MCF 10A (cell line): ENCODE data around the gene LDLRAD4. TPM values are rescaled to one million over a fixed set of nuclear protein-coding genes. Genes with fewer than 3 reads are reported as not detected.

Source experiments
- BruUV-seq: library from RNA; stranded (reverse); fragments of 400-500 nt; replicated peaks from 2 replicates; lab custom pipeline; 2021; lab: Mats Ljungman, UMichigan
- CTCF ChIA-PET: fragments of 300-600 bp; sonication (Branson Sonifier 250); formaldehyde crosslinking; extraction: SDS; loops from one replicate; lab custom pipeline; 2021; ENCODE audit warnings: antibody characterized with exemption, inconsistent platforms; lab: Yijun Ruan, JAX
- POLR2A ChIA-PET: fragments of 300-600, 350-650 bp; sonication (Branson Sonifier 250); formaldehyde crosslinking; extraction: SDS; loops from one replicate; lab custom pipeline; 2020; ENCODE audit warnings: antibody characterized with exemption, inconsistent platforms; lab: Yijun Ruan, JAX
- DNase-seq: peaks from one replicate; pipeline ENCODE4 v3.0.0-alpha.2; 2018; ENCODE audit not compliant: unreplicated experiment
- H3K27ac Mint-ChIP-seq: one replicate; pipeline ENCODE4 v1.8.0; 2022; ENCODE audit warnings: mild to moderate bottlenecking, low read depth, mixed read lengths; ENCODE audit not compliant: unreplicated experiment
- H3K27me3 Mint-ChIP-seq: one replicate; pipeline ENCODE4 v1.8.0; 2022; ENCODE audit warnings: mixed read lengths; ENCODE audit not compliant: insufficient read depth, unreplicated experiment
- H3K36me3 Mint-ChIP-seq: one replicate; pipeline ENCODE4 v1.8.0; 2022; ENCODE audit warnings: mild to moderate bottlenecking, moderate library complexity, mixed read lengths; ENCODE audit not compliant: insufficient read depth, unreplicated experiment
- H3K4me1 Mint-ChIP-seq: one replicate; pipeline ENCODE4 v1.8.0; 2022; ENCODE audit warnings: mixed read lengths; ENCODE audit not compliant: insufficient read depth, unreplicated experiment
- H3K4me3 Mint-ChIP-seq: one replicate; pipeline ENCODE4 v1.8.0; 2022; ENCODE audit warnings: mild to moderate bottlenecking, moderate library complexity, mixed read lengths; ENCODE audit not compliant: unreplicated experiment
- H3K9me3 Mint-ChIP-seq: one replicate; pipeline ENCODE4 v1.8.0; 2022; ENCODE audit warnings: mixed read lengths; ENCODE audit not compliant: unreplicated experiment
- intact Hi-C: fragments of 100-400 bp; cut with micrococcal nuclease; formaldehyde crosslinking; loops from 2 replicates; pipeline ENCODE4 v1.14.1; 2022
- total RNA-seq: library from RNA; stranded (reverse); gene quantifications from 2 replicates; pipeline ENCODE4 v1.2.3, GENCODE V29; 2022
- TF ChIP-seq, protein P1 (sequence below): fragments of 200-600 bp; IDR thresholded peaks from one replicate; pipeline ENCODE4 v1.8.0; 2022; ENCODE audit warnings: antibody characterized with exemption, mild to moderate bottlenecking; ENCODE audit not compliant: unreplicated experiment

Gene LDLRAD4
- total RNA-seq, 1 experiment from 2014 or later = not detected

GRCh38 chr18:13428319-13428718, 209.8 kb downstream of the LDLRAD4 start:
- TF ChIP-seq, protein P1, sequence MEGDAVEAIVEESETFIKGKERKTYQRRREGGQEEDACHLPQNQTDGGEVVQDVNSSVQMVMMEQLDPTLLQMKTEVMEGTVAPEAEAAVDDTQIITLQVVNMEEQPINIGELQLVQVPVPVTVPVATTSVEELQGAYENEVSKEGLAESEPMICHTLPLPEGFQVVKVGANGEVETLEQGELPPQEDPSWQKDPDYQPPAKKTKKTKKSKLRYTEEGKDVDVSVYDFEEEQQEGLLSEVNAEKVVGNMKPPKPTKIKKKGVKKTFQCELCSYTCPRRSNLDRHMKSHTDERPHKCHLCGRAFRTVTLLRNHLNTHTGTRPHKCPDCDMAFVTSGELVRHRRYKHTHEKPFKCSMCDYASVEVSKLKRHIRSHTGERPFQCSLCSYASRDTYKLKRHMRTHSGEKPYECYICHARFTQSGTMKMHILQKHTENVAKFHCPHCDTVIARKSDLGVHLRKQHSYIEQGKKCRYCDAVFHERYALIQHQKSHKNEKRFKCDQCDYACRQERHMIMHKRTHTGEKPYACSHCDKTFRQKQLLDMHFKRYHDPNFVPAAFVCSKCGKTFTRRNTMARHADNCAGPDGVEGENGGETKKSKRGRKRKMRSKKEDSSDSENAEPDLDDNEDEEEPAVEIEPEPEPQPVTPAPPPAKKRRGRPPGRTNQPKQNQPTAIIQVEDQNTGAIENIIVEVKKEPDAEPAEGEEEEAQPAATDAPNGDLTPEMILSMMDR = no peak
- CTCF ChIA-PET = no interaction called here
- Mint-ChIP-seq H3K36me3 (no peaks in the 10 kb centered on the region), H3K27me3 (no peaks in the 10 kb centered on the region), H3K9me3 (peaks cover 29% of the 10 kb centered on the region), H3K4me3 (no peak overlapping the region), H3K27ac (no peak overlapping the region), H3K4me1 (no peaks in the 10 kb centered on the region)
- intact Hi-C loops = no loop called here
- BruUV-seq = no TSS peak
- POLR2A ChIA-PET = no interaction called here
- no peak for DNase-seq

GRCh38 chr18:13429016-13429415, 210.5 kb downstream of the LDLRAD4 start:
- Mint-ChIP-seq H3K27me3 (no peaks in the 10 kb centered on the region), H3K36me3 (no peaks in the 10 kb centered on the region), H3K4me3 (no peak overlapping the region), H3K9me3 (peaks cover 29% of the 10 kb centered on the region), H3K4me1 (no peaks in the 10 kb centered on the region), H3K27ac (no peak overlapping the region)
- intact Hi-C loops = no loop called here
- POLR2A ChIA-PET = no interaction called here
- CTCF ChIA-PET = no interaction called here
- no TSS peak for BruUV-seq
- DNase-seq = no peak
- TF ChIP-seq, protein P1 = no peak

- DNase-seq = no peak
- peaks cover 22% of the 10 kb centered on the region for H3K9me3 Mint-ChIP-seq
- no peaks in the 10 kb centered on the region for H3K36me3 Mint-ChIP-seq
- no peak overlapping the region for H3K27ac Mint-ChIP-seq
- TF ChIP-seq, protein P1 = no peak
- no TSS peak for BruUV-seq
- no peaks in the 10 kb centered on the region for H3K27me3 Mint-ChIP-seq
- intact Hi-C loops = no loop called here
- no peaks in the 10 kb centered on the region for H3K4me1 Mint-ChIP-seq
- no peak overlapping the region for H3K4me3 Mint-ChIP-seq
- ChIA-PET CTCF (no interaction called here), POLR2A (no interaction called here)
Observed at GRCh38 chr18:13429884-13430510, 211.4 kb downstream of the LDLRAD4 start.

DNA sequence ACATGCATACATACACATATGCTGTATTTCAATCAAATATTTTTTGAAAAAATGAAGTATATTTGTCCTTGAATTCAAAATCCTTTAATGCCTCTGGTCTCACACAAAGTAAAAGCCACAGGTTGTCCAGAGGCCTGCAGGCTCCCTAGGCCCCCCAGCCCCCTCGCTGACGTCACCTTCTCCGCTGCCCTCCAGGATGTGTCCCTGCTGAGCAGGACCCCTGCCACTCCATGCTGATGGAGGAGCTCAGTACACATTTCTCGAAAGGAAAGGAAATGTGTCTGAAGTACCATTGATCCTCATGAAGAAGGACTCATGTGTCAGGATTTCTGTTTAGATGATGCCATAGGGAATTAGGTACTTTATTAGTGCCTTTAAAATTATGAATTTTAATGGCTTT, 212.1 kb downstream of the LDLRAD4 start:
- no peak overlapping the region for H3K27ac Mint-ChIP-seq
- ChIA-PET POLR2A (no interaction called here), CTCF (no interaction called here)

More for the DNA sequence above, 212.1 kb downstream of the LDLRAD4 start:
- Mint-ChIP-seq H3K4me1 (no peaks in the 10 kb centered on the region), H3K27me3 (no peaks in the 10 kb centered on the region), H3K4me3 (no peak overlapping the region), H3K36me3 (no peaks in the 10 kb centered on the region), H3K9me3 (peaks cover 22% of the 10 kb centered on the region)
- TF ChIP-seq, protein P1 = no peak
- BruUV-seq = no TSS peak
- intact Hi-C loops = no loop called here
- DNase-seq = no peak
